ENCODE data around the gene GAS7.

GAS7 gene

GRCh38 chr17:10033449-10033848, 165.0 kb downstream of the GAS7 start:
- no peak for TF ChIP-seq CTCF (IDR thresholded peaks at IDR 0.05; ENCODE audit: low read length, missing control alignments)
- DNase-seq (ENCODE audit: low read depth): no peak
- no peak overlapping the region for H3K4me3 ChIP-seq (replicated peaks; ENCODE audit: low read depth, low read length)

DNA sequence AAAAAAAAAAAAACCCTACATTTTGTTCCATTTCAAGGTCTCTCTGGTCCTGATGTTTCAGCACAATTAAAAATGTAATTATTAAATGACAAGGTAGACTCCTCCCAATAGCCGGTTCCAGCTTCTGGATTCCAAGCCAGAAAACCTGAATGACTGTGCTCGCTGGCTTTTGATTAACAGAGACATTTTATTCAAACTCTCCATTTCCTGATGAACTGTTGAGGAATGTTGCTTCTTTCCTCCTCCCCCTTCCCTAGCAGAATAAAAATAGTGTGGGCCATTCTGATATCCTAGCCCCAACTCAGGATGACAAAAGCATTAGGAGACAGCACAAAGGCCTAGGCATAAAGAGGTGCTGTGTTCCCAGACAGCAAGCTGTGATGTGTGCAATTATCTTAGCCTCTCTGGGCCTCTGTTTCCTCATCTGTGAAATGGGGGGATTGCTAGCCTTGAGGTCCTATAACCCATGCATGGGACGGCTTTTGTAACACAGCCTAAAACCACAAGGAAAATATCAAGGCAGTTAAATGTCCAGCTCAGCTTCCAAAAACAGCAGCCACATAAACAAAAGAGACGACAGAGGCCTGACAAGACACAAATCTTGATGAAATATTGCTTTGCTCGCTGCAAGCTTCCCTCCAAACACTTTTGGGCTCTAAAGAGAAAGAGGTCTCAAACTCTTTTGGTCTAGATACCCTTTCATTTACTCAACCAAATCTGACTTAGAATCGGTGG, 166.1 kb downstream of the GAS7 start:
- no peak overlapping the region for H3K4me3 ChIP-seq (replicated peaks; ENCODE audit: low read depth, low read length)
- no peak for TF ChIP-seq CTCF (IDR thresholded peaks at IDR 0.05; ENCODE audit: low read length, missing control alignments)
- no peak for DNase-seq (ENCODE audit: low read depth)

DNA sequence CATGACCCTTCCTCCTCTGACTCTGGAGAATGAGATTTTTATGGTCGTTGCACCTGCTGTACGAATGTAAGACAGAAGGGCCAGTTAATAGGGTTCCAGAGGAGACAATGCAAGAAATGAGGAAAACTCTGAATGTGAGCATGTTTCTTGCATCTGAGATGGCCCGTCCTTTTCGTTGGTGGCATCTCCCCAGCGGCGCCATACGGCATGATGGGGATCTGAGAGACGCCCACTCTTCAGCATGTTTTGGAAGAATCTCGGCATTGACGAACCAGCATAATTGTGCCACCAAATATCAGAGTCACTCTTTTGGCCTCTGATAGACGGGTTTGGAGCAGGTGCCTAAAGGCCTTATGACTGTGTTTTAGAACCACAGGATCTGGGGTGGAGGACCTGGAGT, 166.8 kb downstream of the GAS7 start:
- DNase-seq (ENCODE audit: low read depth): no peak
- no peak for TF ChIP-seq CTCF (IDR thresholded peaks at IDR 0.05; ENCODE audit: low read length, missing control alignments)
- H3K4me3 ChIP-seq (replicated peaks; ENCODE audit: low read depth, low read length): no peak overlapping the region

DNA sequence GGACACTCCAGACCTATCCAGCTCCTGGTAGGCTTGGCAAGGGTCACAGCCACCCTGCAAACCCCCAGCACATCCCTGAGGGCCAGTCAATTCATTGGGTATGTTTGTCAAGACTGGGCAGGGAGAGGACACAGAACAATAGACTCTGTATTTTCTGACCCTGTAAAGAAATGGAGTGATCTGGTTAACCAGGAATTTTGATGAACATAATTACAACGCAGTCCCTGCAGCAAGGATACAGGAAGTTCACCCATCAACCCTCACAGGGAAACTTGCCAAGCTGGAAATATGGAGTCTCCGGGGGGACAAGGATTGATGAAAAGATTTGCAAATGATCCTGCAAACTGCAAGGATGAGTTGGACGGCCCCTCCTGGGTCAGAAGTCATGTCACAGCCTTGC, 167.3 kb downstream of the GAS7 start:
- no peak for TF ChIP-seq CTCF (IDR thresholded peaks at IDR 0.05; ENCODE audit: low read length, missing control alignments)
- H3K4me3 ChIP-seq (replicated peaks; ENCODE audit: low read depth, low read length): no peak overlapping the region
- no peak for DNase-seq (ENCODE audit: low read depth)

DNA sequence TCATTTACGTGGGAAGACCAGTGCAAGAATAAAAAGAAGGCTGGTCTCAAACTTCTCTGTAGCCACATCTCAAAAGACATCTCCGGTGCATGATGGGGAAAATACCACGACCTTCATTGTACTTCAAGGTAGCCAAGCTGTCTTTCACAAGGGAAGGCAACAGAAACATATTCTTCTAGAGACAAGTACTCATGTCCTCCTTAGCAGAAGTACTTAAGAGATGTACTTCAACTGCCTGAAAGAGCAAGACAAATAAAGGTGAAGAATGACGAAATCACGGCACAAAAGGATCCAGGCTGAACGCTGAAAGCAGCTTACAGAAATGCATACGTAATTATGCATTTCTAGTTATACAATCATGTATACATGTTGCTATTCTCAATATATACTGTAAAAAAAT, 169.3 kb downstream of the GAS7 start:
- TF ChIP-seq CTCF (IDR thresholded peaks at IDR 0.05; ENCODE audit: low read length, missing control alignments): no peak
- no peak overlapping the region for H3K4me3 ChIP-seq (replicated peaks; ENCODE audit: low read depth, low read length)
- DNase-seq (ENCODE audit: low read depth): no peak

DNA sequence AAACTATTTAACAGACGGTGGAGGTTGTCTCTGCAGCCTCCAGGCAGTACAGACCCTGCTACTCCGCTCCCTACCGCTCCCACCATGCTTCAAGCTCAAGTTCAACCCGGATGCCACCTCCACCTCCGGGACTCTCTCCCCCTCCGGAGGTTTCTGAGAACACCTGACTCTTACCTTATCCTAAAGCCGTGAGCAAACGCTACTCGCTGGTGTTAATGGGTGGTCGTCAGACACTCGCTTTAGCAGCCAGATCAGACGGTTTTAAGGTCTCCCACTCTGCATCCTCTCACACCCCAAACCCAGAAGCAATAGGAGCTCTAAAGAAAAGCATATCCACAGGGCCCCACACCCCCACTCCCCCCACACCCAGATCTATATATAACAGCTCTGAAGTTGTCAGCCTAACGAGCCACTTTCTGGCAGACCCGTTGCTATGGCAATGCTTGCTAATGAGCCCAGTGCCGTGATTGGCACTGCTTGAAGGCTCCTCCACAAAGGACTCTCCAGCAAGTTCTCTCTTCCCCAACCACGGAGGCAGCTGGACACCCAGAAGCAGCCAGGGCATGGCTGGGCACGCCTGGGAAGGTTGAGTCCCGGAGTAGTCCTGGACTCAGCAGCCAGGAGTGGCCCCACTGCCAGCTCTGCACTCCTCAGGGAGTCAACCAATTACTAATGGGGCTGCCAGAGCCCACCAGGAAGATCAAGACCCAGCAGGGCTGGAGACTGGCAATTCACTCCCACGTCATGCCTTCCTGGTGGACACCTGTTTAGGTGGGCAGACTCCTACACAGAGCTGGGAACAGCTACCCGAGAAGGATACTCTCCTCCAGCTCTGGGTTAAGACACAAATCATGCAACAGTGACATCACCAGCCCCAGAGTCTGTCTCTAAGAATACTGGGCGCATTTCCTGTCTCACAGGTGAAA, 172.2 kb downstream of the GAS7 start:
- no peak for DNase-seq (ENCODE audit: low read depth)
- TF ChIP-seq CTCF (IDR thresholded peaks at IDR 0.05; ENCODE audit: low read length, missing control alignments): no peak
- H3K4me3 ChIP-seq (replicated peaks; ENCODE audit: low read depth, low read length): no peak overlapping the region

Measured in fibroblast of pulmonary artery (primary cell).